ENCODE measurements around the gene RPAP2.

GRCh38 chr1:92425617-92426016 is 126.8 kb downstream of the RPAP2 start:
- no peak for TF ChIP-seq POLR2A (IDR thresholded peaks at IDR 0.05)
- TF ChIP-seq CTCF (IDR thresholded peaks at IDR 0.05) = no peak

All from right lobe of liver (tissue), 4 donors.